Loucy (cell line): ENCODE data around the gene TOLLIP.

Source experiments
- H2AFZ ChIP-seq: fragments of 200-600 bp; sonication (generic); 2 replicates; pipeline ENCODE4 v1.6.0; 2016; ENCODE audit warnings: antibody characterized with exemption, mild to moderate bottlenecking, low read length, moderate library complexity
- H3F3A ChIP-seq: fragments of 200-600 bp; 2 replicates; pipeline ENCODE4 v1.6.0; 2016; ENCODE audit warnings: antibody characterized with exemption, low read depth, mild to moderate bottlenecking
- H3K27me3 ChIP-seq: fragments of 200-600 bp; sonication (generic); 2 replicates; pipeline ENCODE4 v1.6.1; 2014; ENCODE audit warnings: low read length, mild to moderate bottlenecking; ENCODE audit not compliant: insufficient read depth, poor library complexity, severe bottlenecking
- H3K36me3 ChIP-seq: fragments of 200-600 bp; sonication (generic); 2 replicates; pipeline ENCODE4 v1.6.1; 2016; ENCODE audit warnings: low read length; ENCODE audit not compliant: insufficient read depth
- H3K4me1 ChIP-seq: fragments of 200-600 bp; sonication (generic); 2 replicates; pipeline ENCODE4 v1.5.1; 2014; ENCODE audit warnings: low read length, mild to moderate bottlenecking; ENCODE audit not compliant: insufficient read depth, poor library complexity, severe bottlenecking
- H3K4me2 ChIP-seq: fragments of 200-600 bp; sonication (generic); 2 replicates; pipeline ENCODE4 v1.6.0; 2014; ENCODE audit warnings: antibody characterized with exemption, low read length, low read depth, mild to moderate bottlenecking; ENCODE audit not compliant: poor library complexity, severe bottlenecking
- H3K4me3 ChIP-seq: fragments of 200-600 bp; sonication (generic); 2 replicates; pipeline ENCODE4 v1.5.1; 2014; ENCODE audit warnings: low read length, mild to moderate bottlenecking, mixed read lengths; ENCODE audit not compliant: poor library complexity, severe bottlenecking
- H3K79me2 ChIP-seq: fragments of 200-600 bp; sonication (generic); 2 replicates; pipeline ENCODE4 v1.6.1; 2014; ENCODE audit warnings: low read length; ENCODE audit not compliant: insufficient read depth
- H3K9ac ChIP-seq: fragments of 200-600 bp; sonication (generic); 2 replicates; pipeline ENCODE4 v1.6.0; 2014; ENCODE audit warnings: mild to moderate bottlenecking, low read depth, low read length, moderate library complexity; ENCODE audit not compliant: poor library complexity, severe bottlenecking
- H3K9me2 ChIP-seq: fragments of 200-600 bp; sonication (generic); replicated peaks from 2 replicates; pipeline ENCODE4 v1.6.1; 2016; ENCODE audit warnings: low read depth, low read length, mixed read lengths
- H3K9me3 ChIP-seq: fragments of 200-600 bp; sonication (generic); 2 replicates; pipeline ENCODE4 v1.6.1; 2014; ENCODE audit warnings: mild to moderate bottlenecking, antibody characterized with exemption, low read length, low read depth; ENCODE audit not compliant: insufficient read depth
- H4K20me1 ChIP-seq: fragments of 200-600 bp; sonication (generic); 2 replicates; pipeline ENCODE4 v1.6.0; 2014; ENCODE audit warnings: antibody characterized with exemption, low read length, mild to moderate bottlenecking; ENCODE audit not compliant: insufficient read depth, poor library complexity, severe bottlenecking
- EZH2phosphoT487 ChIP-seq: fragments of 200-600 bp; IDR thresholded peaks from 2 replicates; pipeline ENCODE4 v1.6.1; 2018; ENCODE audit warnings: antibody characterized with exemption, mild to moderate bottlenecking, moderate library complexity, borderline replicate concordance
- TF ChIP-seq, protein P1 (sequence below): fragments of 200-600 bp; sonication (generic); conservative IDR thresholded peaks from 2 replicates; pipeline ENCODE4 v1.5.1; 2014; ENCODE audit warnings: mild to moderate bottlenecking, antibody characterized with exemption, low read length

Gene TOLLIP

DNA sequence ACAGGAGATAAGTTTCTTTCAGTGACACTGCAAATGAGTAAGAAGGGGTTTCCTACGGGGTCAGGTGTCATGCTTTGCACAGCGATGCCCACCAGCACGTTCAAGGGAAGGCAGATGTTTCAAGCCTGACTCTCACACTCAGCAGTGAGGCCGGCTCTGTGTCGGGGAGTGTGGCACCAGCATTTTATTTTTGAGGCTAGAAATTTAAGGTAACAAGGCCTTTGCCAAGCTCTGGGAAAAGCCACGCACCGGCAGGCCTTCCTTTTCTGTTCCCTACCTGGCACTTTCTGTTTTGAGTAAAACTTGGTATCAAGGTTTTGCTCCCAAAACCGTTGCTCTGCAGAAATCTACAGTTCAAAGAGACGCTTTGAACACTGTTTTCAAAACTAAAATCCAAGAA lies 38.0 kb downstream of the TOLLIP start:
- Histone ChIP-seq H4K20me1 (no peaks in the 10 kb centered on the region), H3F3A (no peaks in the 10 kb centered on the region)

DNA sequence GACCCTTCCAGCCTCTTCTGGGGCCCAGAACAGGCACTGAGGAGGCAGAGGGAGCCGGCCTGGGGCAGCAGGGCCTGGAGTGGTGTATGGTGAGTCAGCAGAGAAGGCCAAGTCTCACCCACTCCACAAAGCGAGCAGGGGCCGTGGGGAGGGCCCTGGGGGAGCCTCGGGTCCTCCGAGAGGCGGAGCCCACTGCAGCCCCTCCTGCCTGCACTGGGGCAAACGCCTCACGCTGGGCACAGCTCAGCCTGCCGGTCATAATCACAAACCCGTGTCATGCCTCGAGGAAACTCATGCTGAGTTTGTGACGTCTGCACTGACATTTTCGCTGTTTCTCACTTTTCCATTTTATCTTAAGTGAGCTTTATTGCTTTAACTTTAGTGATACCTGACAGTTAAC lies 38.4 kb downstream of the TOLLIP start:
- H3K9me2 ChIP-seq, result no peaks in the 10 kb centered on the region
- H3K4me3 ChIP-seq, result no peak overlapping the region
- H3F3A ChIP-seq, result no peaks in the 10 kb centered on the region
- no peak overlapping the region for H3K4me2 ChIP-seq
- H3K9ac ChIP-seq, result no peak overlapping the region
- no peaks in the 10 kb centered on the region for H3K9me3 ChIP-seq
- H3K36me3 ChIP-seq, result peaks cover 10% of the 10 kb centered on the region; the same call in 1 of the 2 replicates
- no peaks in the 10 kb centered on the region for H3K79me2 ChIP-seq
- H2AFZ ChIP-seq, result no peak overlapping the region
- H4K20me1 ChIP-seq, result no peaks in the 10 kb centered on the region
- TF ChIP-seq, protein P1, sequence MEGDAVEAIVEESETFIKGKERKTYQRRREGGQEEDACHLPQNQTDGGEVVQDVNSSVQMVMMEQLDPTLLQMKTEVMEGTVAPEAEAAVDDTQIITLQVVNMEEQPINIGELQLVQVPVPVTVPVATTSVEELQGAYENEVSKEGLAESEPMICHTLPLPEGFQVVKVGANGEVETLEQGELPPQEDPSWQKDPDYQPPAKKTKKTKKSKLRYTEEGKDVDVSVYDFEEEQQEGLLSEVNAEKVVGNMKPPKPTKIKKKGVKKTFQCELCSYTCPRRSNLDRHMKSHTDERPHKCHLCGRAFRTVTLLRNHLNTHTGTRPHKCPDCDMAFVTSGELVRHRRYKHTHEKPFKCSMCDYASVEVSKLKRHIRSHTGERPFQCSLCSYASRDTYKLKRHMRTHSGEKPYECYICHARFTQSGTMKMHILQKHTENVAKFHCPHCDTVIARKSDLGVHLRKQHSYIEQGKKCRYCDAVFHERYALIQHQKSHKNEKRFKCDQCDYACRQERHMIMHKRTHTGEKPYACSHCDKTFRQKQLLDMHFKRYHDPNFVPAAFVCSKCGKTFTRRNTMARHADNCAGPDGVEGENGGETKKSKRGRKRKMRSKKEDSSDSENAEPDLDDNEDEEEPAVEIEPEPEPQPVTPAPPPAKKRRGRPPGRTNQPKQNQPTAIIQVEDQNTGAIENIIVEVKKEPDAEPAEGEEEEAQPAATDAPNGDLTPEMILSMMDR, result no peak
- TF ChIP-seq EZH2phosphoT487, result no peak
- no peaks in the 10 kb centered on the region for H3K27me3 ChIP-seq
- no peaks in the 10 kb centered on the region for H3K4me1 ChIP-seq

More for the DNA sequence above, 38.0 kb downstream of the TOLLIP start:
- Histone ChIP-seq H3K36me3 (peaks cover 13% of the 10 kb centered on the region; the same call in 1 of the 2 replicates), H3K79me2 (no peaks in the 10 kb centered on the region), H3K9ac (no peak overlapping the region), H3K9me2 (no peaks in the 10 kb centered on the region), H2AFZ (no peak overlapping the region), H3K4me3 (no peak overlapping the region), H3K9me3 (no peaks in the 10 kb centered on the region), H3K27me3 (no peaks in the 10 kb centered on the region), H3K4me2 (no peak overlapping the region), H3K4me1 (no peaks in the 10 kb centered on the region)
- TF ChIP-seq, protein P1, result no peak
- TF ChIP-seq EZH2phosphoT487, result no peak

DNA sequence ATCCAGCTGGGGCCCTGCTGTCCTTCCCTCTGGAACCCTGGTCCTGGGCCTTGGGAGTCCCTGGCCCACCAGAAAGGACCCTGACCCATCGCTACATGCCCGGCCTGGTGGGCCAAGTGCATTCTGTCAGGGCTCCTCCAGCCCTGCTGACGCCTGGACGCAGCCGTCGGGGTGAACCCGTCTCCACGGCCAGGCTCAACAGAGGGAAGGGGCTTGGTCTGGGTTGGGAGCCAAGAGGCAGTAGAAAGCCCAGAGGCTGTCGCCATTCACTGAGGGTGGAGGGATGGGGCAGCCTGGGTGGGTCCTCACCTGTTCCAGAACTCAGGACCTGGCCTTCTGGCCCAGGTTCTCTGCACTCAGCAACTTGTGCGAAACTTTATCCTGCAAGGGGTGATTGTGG lies 39.0 kb downstream of the TOLLIP start:
- Histone ChIP-seq H3K4me2 (no peak overlapping the region), H3K9ac (no peak overlapping the region), H3K4me3 (no peak overlapping the region), H2AFZ (no peak overlapping the region), H3F3A (no peaks in the 10 kb centered on the region), H3K9me2 (no peaks in the 10 kb centered on the region), H4K20me1 (no peaks in the 10 kb centered on the region), H3K36me3 (peaks cover 5% of the 10 kb centered on the region; the same call in 1 of the 2 replicates), H3K4me1 (no peaks in the 10 kb centered on the region), H3K79me2 (no peaks in the 10 kb centered on the region), H3K27me3 (no peaks in the 10 kb centered on the region), H3K9me3 (no peaks in the 10 kb centered on the region)
- TF ChIP-seq EZH2phosphoT487, result no peak
- TF ChIP-seq, protein P1, result no peak
